ENCODE results near the gene COL11A2.
A peak's percentile ranks its signal among the peaks of the same experiment; 100 is the strongest.

The COL11A2 gene

GRCh38 chr6:33128318-33128717 is 63.9 kb downstream of the COL11A2 start:
- Histone ChIP-seq H3K4me3 (no peak overlapping the region), H3K27ac (no peak overlapping the region)

GRCh38 chr6:33126101-33126714 is 66.1 kb downstream of the COL11A2 start:
- H3K4me3 ChIP-seq: no peak overlapping the region
- H3K27ac ChIP-seq: no peak overlapping the region

- Histone ChIP-seq H3K27ac (no peak overlapping the region), H3K4me3 (no peak overlapping the region)
These were observed 67.3 kb downstream of the COL11A2 start for GRCh38 chr6:33124947-33125346.

GRCh38 chr6:33124525-33124901 is 67.8 kb downstream of the COL11A2 start:
- Histone ChIP-seq H3K27ac (no peak overlapping the region), H3K4me3 (no peak overlapping the region)

GRCh38 chr6:33123732-33124524 is 68.3 kb downstream of the COL11A2 start:
- H3K27ac ChIP-seq: no peak overlapping the region
- no peak overlapping the region for H3K4me3 ChIP-seq

- Histone ChIP-seq H3K27ac (no peak overlapping the region), H3K4me3 (no peak overlapping the region)
These were observed 69.1 kb downstream of the COL11A2 start for GRCh38 chr6:33123181-33123580.

- Histone ChIP-seq H3K4me3 (no peak overlapping the region), H3K27ac (no peak overlapping the region)
These were observed 72.3 kb downstream of the COL11A2 start for GRCh38 chr6:33120001-33120400.

GRCh38 chr6:33118525-33119123 is 73.6 kb downstream of the COL11A2 start:
- Histone ChIP-seq H3K27ac (peak overlapping the region in 1 of 21 experiments; percentile 36), H3K4me3 (no peak overlapping the region)

GRCh38 chr6:33117811-33118277 is 74.4 kb downstream of the COL11A2 start:
- H3K4me3 ChIP-seq: no peak overlapping the region

GRCh38 chr6:33116841-33117711 is 75.2 kb downstream of the COL11A2 start:
- H3K4me3 ChIP-seq: no peak overlapping the region
- peak overlapping the region in 1 of 21 experiments; percentile 7 for H3K27ac ChIP-seq

More at GRCh38 chr6:33117811-33118277, 74.4 kb downstream of the COL11A2 start:
- H3K27ac ChIP-seq: no peak overlapping the region

GRCh38 chr6:33116417-33116816 is 75.8 kb downstream of the COL11A2 start:
- Histone ChIP-seq H3K4me3 (no peak overlapping the region), H3K27ac (peak overlapping the region in 1 of 21 experiments; percentile 7)

- H3K4me3 ChIP-seq: no peak overlapping the region
- H3K27ac ChIP-seq: no peak overlapping the region
These were observed 77.9 kb downstream of the COL11A2 start for GRCh38 chr6:33114406-33114805.

GRCh38 chr6:33113755-33114154 is 78.5 kb downstream of the COL11A2 start:
- Histone ChIP-seq H3K27ac (no peak overlapping the region), H3K4me3 (no peak overlapping the region)

Measured in skin epidermis (tissue), 12 donors.